ENCODE results near the gene MDH2. TPM values are rescaled to one million over a fixed set of nuclear protein-coding genes. Genes with fewer than 3 reads are reported as not detected.
"Not testable (repeated sequence)": the region's sequence is repeated elsewhere in the genome, so short reads cannot be mapped to it uniquely, and the experiment has no call there.

Gene MDH2
- total and polyA plus RNA-seq, 12 donors = 66.1 to 686 (median 441) TPM

GRCh38 chr7:76002822-76003221 is 45.1 kb upstream of the MDH2 start:
- no peaks in the 10 kb centered on the region for H3K9me3 ChIP-seq
- DNase-seq = no peak
- H3K4me3 ChIP-seq = no peak overlapping the region
- no peak for TF ChIP-seq CTCF (IDR thresholded peaks at IDR 0.05)
- peaks cover 0 to 6% (median 0%) of the 10 kb centered on the region in 9 donors for H3K4me1 ChIP-seq
- peaks cover 0 to 57% (median 8%) of the 10 kb centered on the region in 9 donors for H3K36me3 ChIP-seq
- 98% methylated on average over 3 of the region's 3 CpGs for WGBS, 2 donors
- intact Hi-C loops (cut with DNase I) = loop anchor here in 1 of 10 donors (5.0 kb wide), 1 partner anchor 116 kb away; no protein-coding TSS in a partner anchor
- H3K27ac ChIP-seq = no peak overlapping the region
- ATAC-seq = no peak
- no peaks in the 10 kb centered on the region for H3K27me3 ChIP-seq

- WGBS, 2 donors = 96 to 97% methylated on average over 10 of the region's 10 CpGs
- Histone ChIP-seq H3K4me3 (no peak overlapping the region), H3K36me3 (peaks cover 0 to 57% (median 8%) of the 10 kb centered on the region in 9 donors), H3K27me3 (no peaks in the 10 kb centered on the region), H3K4me1 (peaks cover 0 to 3% (median 0%) of the 10 kb centered on the region in 9 donors), H3K27ac (no peak overlapping the region), H3K9me3 (no peaks in the 10 kb centered on the region)
- DNase-seq (no peak), ATAC-seq (no peak)
- TF ChIP-seq CTCF (IDR thresholded peaks at IDR 0.05) = no peak
- intact Hi-C loops (cut with DNase I) = loop anchor here in 1 of 10 donors (5.0 kb wide), 1 partner anchor 116 kb away; no protein-coding TSS in a partner anchor
Observed at GRCh38 chr7:76003351-76003750, 44.6 kb upstream of the MDH2 start.

GRCh38 chr7:76005004-76005403 is 42.9 kb upstream of the MDH2 start:
- H3K27me3 ChIP-seq; DNase-seq; H3K27ac ChIP-seq; intact Hi-C loops (cut with DNase I); ATAC-seq; H3K4me3 ChIP-seq; H3K9me3 ChIP-seq: not testable (repeated sequence)
- peaks cover 0 to 53% (median 8%) of the 10 kb centered on the region in 9 donors for H3K36me3 ChIP-seq
- WGBS, 2 donors = 82 to 93% methylated on average over 4 of the region's 4 CpGs
- peaks cover 0 to 19% (median 4%) of the 10 kb centered on the region in 9 donors for H3K4me1 ChIP-seq

GRCh38 chr7:76008156-76008687 is 39.7 kb upstream of the MDH2 start:
- WGBS, 2 donors = 78 to 80% methylated on average over 8 of the region's 8 CpGs
- intact Hi-C loops (cut with DNase I) = no loop called here
- DNase-seq = no peak

More at GRCh38 chr7:76008156-76008687, 39.7 kb upstream of the MDH2 start:
- Histone ChIP-seq H3K27me3 (no peaks in the 10 kb centered on the region), H3K4me1 (peaks cover 0 to 38% (median 27%) of the 10 kb centered on the region in 9 donors), H3K4me3 (no peak overlapping the region), H3K9me3 (no peaks in the 10 kb centered on the region), H3K27ac (no peak overlapping the region), H3K36me3 (peaks cover 0 to 39% (median 7%) of the 10 kb centered on the region in 9 donors)
- no peak for TF ChIP-seq CTCF (IDR thresholded peaks at IDR 0.05)
- ATAC-seq = no peak

Measured in heart right ventricle (tissue), 16 donors.